IPS DF 6.9 (cell line): ENCODE results near the gene PMPCA.

ENCODE experiments used
- DNase-seq: peaks from one replicate; pipeline ENCODE4 v3.0.0-alpha.2; 2013; ENCODE audit warnings: low read depth, low spot score
- H3K27ac ChIP-seq: one replicate; pipeline ENCODE4 v1.5.1; 2013; ENCODE audit warnings: low read length, control low read depth
- H3K27me3 ChIP-seq: 2 replicates; pipeline ENCODE4 v1.6.1; 2013; ENCODE audit warnings: mild to moderate bottlenecking, low read length; ENCODE audit not compliant: control insufficient read depth, insufficient read depth
- H3K36me3 ChIP-seq: 2 replicates; pipeline ENCODE4 v1.6.1; 2013; ENCODE audit warnings: low read length; ENCODE audit not compliant: control insufficient read depth, insufficient read depth
- H3K4me1 ChIP-seq: 2 replicates; pipeline ENCODE4 v1.6.1; 2013; ENCODE audit warnings: low read length; ENCODE audit not compliant: control insufficient read depth, insufficient read depth
- H3K4me3 ChIP-seq: 2 replicates; pipeline ENCODE4 v1.5.1; 2013; ENCODE audit warnings: mild to moderate bottlenecking, low read length
- H3K9me3 ChIP-seq: 2 replicates; pipeline ENCODE4 v1.6.1; 2013; ENCODE audit warnings: low read length, inconsistent platforms; ENCODE audit not compliant: control insufficient read depth, insufficient read depth
- WGBS: extraction: QIAGEN DNeasy Blood & Tissue Kit; methylation state at CpG from one replicate; pipeline ENCODE4 v1.1.7; 2013; ENCODE audit warnings: mixed read lengths, missing lambda C conversion rate; ENCODE audit not compliant: insufficient read length, insufficient coverage; 5-methylcytosine and 5-hydroxymethylcytosine counted together

Gene PMPCA

GRCh38 chr9:136460772-136461325 lies 50.4 kb downstream of the PMPCA start:
- no peak overlapping the region for H3K4me3 ChIP-seq
- peaks cover 64% of the 10 kb centered on the region for H3K36me3 ChIP-seq
- WGBS: no CpG with 5 or more reads among the region's 23 CpGs
- no peaks in the 10 kb centered on the region for H3K27me3 ChIP-seq
- DNase-seq: no peak
- H3K9me3 ChIP-seq: no peaks in the 10 kb centered on the region
- H3K4me1 ChIP-seq: no peaks in the 10 kb centered on the region
- no peak overlapping the region for H3K27ac ChIP-seq

- no peaks in the 10 kb centered on the region for H3K27me3 ChIP-seq
- H3K27ac ChIP-seq: no peak overlapping the region
- peaks cover 62% of the 10 kb centered on the region for H3K36me3 ChIP-seq
- H3K4me3 ChIP-seq: no peak overlapping the region
- no peaks in the 10 kb centered on the region; the same call in 1 of the 2 replicates for H3K4me1 ChIP-seq
- WGBS: no CpG with 5 or more reads among the region's 17 CpGs
- no peak for DNase-seq
- H3K9me3 ChIP-seq: no peaks in the 10 kb centered on the region
These were observed 52.2 kb downstream of the PMPCA start for GRCh38 chr9:136462664-136463063.

GRCh38 chr9:136463578-136463977 lies 53.1 kb downstream of the PMPCA start:
- Histone ChIP-seq H3K4me1 (no peaks in the 10 kb centered on the region; the same call in 1 of the 2 replicates), H3K27me3 (no peaks in the 10 kb centered on the region), H3K9me3 (no peaks in the 10 kb centered on the region), H3K4me3 (no peak overlapping the region), H3K27ac (no peak overlapping the region), H3K36me3 (peaks cover 64% of the 10 kb centered on the region)
- DNase-seq: no peak
- WGBS: no CpG with 5 or more reads among the region's 14 CpGs

DNA sequence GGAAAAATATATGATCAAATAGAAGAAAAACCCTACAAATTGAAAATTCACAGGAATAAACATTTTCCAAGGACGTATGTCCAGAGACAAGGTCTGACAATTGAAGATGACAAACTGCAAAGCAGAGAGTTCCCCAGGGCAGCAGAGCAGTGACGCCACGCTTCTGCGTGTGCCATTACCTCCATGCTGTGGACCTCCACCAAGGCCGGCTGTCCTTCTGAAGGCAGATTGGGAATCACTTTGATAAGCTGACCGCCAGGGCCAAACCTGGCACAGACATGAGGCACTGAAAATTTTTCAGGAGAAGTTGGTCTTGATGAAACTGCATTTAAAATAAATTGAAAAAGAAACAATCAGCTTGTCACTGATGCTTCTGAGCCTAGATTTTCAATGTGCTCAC lies 53.8 kb downstream of the PMPCA start:
- DNase-seq: no peak

DNA sequence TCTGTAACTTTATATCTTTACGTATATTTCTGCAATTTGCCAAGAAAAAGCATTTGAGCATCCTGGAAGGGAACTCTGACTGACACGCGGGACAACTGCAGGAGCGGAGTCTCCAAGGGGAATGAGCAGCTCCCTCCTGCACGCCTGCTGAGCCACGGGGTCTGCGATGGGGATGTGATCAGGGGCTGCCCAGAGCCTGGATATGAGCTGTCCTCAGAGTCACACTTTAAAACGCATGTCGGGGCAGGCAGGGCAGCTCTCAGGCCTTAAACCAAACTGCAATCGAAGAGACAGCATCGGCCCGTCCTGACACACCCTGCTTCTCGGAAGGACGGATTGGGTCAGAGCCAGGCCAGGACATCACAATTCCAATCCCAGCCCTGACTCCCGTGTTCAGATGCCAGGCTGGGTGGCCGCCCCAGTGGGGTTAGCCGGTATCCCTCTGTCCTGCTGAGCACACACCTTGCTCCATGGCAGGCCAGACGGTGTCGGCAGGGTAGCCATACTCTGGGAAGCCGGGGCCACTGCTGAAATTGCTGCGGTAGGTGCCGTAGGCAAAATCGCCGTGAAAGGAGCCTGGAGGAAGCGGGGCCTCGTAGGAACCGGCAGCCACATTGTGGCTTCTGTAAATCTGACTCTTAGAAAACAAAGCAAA lies 55.2 kb downstream of the PMPCA start:
- WGBS: no CpG with 5 or more reads among the region's 27 CpGs
- Histone ChIP-seq H3K4me3 (no peak overlapping the region), H3K4me1 (no peaks in the 10 kb centered on the region; the same call in 1 of the 2 replicates), H3K36me3 (peaks cover 68% of the 10 kb centered on the region), H3K9me3 (no peaks in the 10 kb centered on the region), H3K27ac (no peak overlapping the region), H3K27me3 (no peaks in the 10 kb centered on the region)
- no peak for DNase-seq

More for the DNA sequence above, 53.8 kb downstream of the PMPCA start:
- H3K27me3 ChIP-seq: no peaks in the 10 kb centered on the region
- peaks cover 64% of the 10 kb centered on the region for H3K36me3 ChIP-seq
- no peaks in the 10 kb centered on the region; the same call in 1 of the 2 replicates for H3K4me1 ChIP-seq
- no peaks in the 10 kb centered on the region for H3K9me3 ChIP-seq
- H3K27ac ChIP-seq: no peak overlapping the region
- WGBS: no CpG with 5 or more reads among the region's 6 CpGs
- H3K4me3 ChIP-seq: no peak overlapping the region

- DNase-seq: no peak
- Histone ChIP-seq H3K27me3 (no peaks in the 10 kb centered on the region), H3K4me1 (no peaks in the 10 kb centered on the region; the same call in 1 of the 2 replicates), H3K4me3 (no peak overlapping the region), H3K36me3 (peaks cover 69% of the 10 kb centered on the region), H3K27ac (no peak overlapping the region), H3K9me3 (no peaks in the 10 kb centered on the region)
- WGBS: no CpG with 5 or more reads among the region's 30 CpGs
These were observed 55.7 kb downstream of the PMPCA start for GRCh38 chr9:136466155-136466541.

GRCh38 chr9:136467766-136468165 lies 57.3 kb downstream of the PMPCA start:
- no peaks in the 10 kb centered on the region for H3K9me3 ChIP-seq
- H3K4me3 ChIP-seq: no peak overlapping the region
- H3K36me3 ChIP-seq: peaks cover 69% of the 10 kb centered on the region
- H3K4me1 ChIP-seq: no peaks in the 10 kb centered on the region; the same call in 1 of the 2 replicates
- H3K27me3 ChIP-seq: no peaks in the 10 kb centered on the region
- no peak overlapping the region for H3K27ac ChIP-seq
- DNase-seq: no peak
- no CpG with 5 or more reads among the region's 15 CpGs for WGBS

DNA sequence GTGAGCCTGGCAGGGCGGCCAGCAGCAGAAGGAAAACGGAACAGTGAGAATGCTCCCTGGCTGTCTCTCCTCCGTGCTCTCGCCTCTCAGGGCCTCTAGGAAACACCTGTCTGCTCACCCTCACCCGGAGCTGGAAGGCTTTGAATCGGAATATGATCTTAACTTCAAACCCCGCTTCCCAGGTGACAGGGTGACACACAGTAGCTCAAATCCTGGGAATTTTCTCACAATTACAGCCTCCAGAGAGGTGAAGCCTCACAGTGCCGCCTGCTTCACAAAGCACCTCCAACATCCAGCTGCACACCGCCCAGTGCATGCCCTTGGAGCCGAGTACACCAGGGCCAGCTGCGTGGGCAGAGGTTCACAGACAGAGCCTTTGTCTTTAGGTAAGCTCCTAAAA lies 59.9 kb downstream of the PMPCA start:
- Histone ChIP-seq H3K27ac (no peak overlapping the region), H3K27me3 (no peaks in the 10 kb centered on the region), H3K36me3 (peaks cover 74% of the 10 kb centered on the region), H3K9me3 (no peaks in the 10 kb centered on the region), H3K4me3 (no peak overlapping the region), H3K4me1 (no peaks in the 10 kb centered on the region; the same call in 1 of the 2 replicates)
- WGBS: no CpG with 5 or more reads among the region's 11 CpGs
- no peak for DNase-seq

DNA sequence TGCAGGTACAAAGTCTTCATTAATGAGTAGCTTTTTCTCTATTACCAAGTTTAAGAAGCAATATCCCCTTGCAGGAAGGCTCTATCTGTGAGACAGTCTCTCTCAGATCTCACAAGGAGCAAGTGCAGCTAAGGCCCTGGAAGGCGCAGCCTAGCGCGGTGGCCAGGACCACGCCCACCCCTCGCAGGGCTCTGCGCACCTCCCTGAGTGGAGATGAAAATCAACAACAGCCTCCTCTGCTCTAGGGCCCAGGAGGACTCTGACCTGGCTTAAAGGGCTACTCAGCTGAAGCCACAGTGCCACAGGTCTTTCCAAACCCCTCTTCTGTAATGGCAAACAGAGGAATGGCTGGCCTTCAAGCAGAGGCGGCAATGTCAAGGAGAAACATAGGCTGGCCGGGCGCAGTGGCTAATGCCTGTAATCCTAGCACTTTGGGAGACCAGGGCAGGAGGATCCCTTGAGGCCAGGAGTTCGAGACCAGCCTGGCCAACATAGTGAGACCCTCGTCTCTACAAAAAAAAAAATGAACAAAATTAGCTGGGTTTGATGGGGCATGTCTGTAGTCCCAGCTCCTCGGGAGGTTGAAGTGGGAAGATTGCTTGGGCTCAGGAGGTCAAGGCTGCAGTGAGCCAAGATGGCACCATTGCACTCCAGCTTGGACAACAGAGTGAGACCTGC lies 60.5 kb downstream of the PMPCA start:
- no peak overlapping the region for H3K27ac ChIP-seq
- no CpG with 5 or more reads among the region's 12 CpGs for WGBS
- H3K9me3 ChIP-seq: no peaks in the 10 kb centered on the region
- H3K4me3 ChIP-seq: no peak overlapping the region
- H3K36me3 ChIP-seq: peaks cover 74% of the 10 kb centered on the region
- H3K4me1 ChIP-seq: no peaks in the 10 kb centered on the region; the same call in 1 of the 2 replicates
- no peak for DNase-seq
- no peaks in the 10 kb centered on the region for H3K27me3 ChIP-seq

DNA sequence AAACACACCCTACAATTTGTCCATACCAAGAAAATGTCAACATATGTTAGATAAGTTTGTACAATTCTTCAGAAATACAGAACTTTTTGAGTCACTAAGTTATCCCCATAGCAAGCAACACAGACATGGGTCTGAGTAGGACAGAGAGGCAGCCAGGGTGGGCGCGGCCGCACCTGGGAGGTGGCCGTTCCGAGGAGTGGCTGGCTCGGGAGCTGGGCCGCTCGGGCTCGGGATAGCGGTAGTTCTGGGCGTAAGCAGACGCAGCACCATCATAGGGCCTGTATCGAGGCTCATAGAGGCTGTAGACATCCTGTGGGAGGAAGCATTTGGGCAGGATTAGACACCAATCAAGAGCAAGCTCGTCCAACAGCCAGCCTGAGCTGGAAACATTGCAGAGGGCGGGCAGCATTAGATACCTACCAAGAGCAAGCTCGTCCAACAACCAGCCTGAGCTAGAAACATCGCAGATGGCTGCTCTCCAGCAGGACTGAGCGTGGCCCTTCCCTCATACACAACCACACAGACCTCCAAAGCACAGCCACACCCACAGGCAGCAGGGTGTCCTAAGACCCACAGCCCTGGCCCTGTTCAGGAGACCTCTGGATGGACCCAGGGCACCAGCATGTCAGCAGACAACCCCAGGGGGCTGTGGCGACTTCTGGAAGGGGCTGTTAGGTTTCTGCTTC lies 61.5 kb downstream of the PMPCA start:
- no CpG with 5 or more reads among the region's 19 CpGs for WGBS
- H3K27me3 ChIP-seq: no peaks in the 10 kb centered on the region
- DNase-seq: no peak
- H3K4me1 ChIP-seq: no peaks in the 10 kb centered on the region; the same call in 1 of the 2 replicates
- H3K9me3 ChIP-seq: no peaks in the 10 kb centered on the region
- H3K36me3 ChIP-seq: peaks cover 74% of the 10 kb centered on the region
- no peak overlapping the region for H3K27ac ChIP-seq
- H3K4me3 ChIP-seq: no peak overlapping the region
